ENCODE data around the gene ARHGAP30.
"Not testable (repeated sequence)": the region's sequence is repeated elsewhere in the genome, so short reads cannot be mapped to it uniquely, and the experiment has no call there.

Gene ARHGAP30

DNA sequence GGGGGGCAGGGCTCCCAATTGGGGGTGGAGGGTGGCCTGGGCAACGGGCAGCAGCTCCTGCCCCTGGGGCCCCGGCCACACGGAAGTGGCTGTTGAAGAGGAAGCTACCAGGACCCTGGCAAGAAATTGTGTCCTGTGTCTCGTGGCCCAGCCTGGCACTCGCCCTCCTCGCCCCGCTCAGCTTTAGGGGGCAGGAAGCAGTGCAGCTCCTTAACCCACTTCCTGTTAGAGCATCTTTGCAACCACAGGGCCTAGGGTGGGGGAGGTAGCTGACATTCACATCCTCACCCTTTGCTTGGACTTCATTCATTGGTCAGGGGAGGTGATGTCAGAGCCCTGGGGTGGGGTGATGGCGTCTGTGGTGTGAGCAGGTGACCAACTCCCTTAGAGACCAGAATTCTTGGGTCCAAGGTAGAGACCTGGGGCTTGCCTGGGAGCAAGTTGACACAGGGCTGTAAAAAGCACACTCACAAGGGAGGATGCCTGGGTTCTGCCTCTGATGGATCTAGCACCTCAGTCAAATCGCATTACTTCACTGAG is at the start of gene ARHGAP30:
ARHGAP30 (minus strand) TSS at position 161 of the 540 bp plus-strand sequence. CDS start 267 bp downstream, outside the sequence.
- DNase-seq (ENCODE audit: low read depth in 2 of 2) = no peak

DNA sequence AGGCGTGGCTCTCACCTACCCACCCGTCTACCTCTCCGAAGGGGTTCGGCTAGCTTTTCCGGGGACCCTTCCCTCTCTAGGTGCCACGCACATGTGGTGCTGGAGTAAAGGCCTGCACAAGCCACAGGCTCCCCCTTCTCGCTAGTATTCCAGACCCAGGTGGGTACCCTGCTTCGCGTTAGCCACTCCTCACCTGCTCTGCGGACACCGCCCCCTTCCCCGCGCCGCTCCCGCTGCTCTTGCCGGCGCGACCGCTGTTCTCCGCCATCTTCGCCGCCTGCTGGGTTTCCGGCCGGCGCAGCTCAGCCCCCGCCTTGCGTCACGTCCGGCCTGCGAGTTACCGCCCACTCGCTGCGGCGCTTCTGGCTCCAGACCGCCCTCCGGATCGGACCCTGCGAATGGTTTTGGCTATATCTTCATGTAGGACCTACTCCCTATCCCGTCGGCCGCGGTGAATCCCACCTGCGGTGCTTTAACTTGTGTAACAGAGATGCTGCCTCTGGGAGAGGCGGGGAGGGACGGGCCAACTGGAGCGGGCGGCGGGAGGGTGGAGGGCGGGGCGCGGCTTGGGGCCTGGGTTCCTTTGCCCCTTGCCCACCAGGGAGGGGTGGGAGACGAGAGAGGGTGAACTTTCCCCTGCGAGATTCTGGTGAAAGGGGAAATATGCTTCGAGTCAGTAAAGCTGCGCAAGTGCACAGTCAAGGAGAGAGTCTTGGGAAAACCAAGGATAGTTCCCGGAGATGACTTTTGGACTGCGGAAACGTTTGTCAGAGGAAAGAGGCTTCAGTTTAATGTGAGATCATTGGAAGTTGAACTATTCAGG is 48.3 kb upstream of the ARHGAP30 start, which contains the start of the genes NIT1 and PFDN2:
NIT1 (plus strand) TSS at position 347 of the 823 bp plus-strand sequence; CDS start at position 419, 72 bp downstream.
PFDN2 (minus strand) TSS at position 279 of the 823 bp plus-strand sequence; CDS start at position 268, 11 bp downstream.
- peak in 1 of 2 experiments; percentile 44 for DNase-seq (ENCODE audit: low read depth in 2 of 2)

DNA sequence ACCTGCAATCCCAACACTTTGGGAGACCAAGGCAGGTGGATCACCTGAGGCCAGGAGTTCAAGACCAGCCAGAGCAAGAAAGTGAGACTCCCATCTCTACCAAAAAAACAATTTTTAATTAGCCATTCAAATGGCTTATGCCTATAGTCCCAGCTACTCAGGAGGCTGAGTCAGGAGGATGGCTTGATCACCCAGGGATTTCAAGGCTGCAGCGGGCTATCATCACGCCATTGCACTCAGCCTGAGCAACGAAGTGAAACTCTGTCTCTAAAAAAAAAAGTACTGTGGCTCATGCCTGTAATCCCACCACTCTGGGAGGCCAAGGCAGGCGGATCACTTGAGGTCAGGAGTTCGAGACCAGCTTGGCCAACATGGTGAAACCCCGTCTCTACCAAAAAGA is 46.3 kb upstream of the ARHGAP30 start:
- DNase-seq (ENCODE audit: low read depth in 2 of 2) = not testable (repeated sequence)

DNA sequence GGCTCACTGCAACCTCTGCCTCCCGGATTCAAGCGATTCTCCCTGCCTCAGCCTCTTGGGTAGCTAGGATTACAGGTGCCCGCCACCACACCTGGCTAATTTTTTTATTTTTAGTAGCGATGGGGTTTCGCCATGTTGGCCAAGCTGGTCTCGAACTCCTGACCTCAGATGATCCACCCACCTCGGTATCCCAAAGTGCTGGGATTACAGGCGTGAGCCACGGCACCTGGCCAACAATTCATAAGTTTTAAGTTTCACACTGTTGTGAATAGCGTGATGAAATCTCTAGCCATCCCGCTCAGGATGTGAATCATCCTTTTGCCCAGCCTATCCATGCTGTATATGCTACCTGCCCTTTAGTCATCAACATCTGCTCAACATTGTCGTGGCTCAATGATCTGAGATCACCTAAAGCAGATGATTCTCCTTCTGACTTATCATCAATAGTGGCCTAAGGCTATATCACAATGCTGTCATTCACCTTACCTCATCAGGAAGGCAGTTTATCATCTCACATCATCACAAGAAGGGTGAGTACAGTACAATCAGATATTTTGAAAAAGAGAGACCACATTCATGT is 45.5 kb upstream of the ARHGAP30 start:
- DNase-seq (ENCODE audit: low read depth in 2 of 2) = peak; percentile 42 to 49

DNA sequence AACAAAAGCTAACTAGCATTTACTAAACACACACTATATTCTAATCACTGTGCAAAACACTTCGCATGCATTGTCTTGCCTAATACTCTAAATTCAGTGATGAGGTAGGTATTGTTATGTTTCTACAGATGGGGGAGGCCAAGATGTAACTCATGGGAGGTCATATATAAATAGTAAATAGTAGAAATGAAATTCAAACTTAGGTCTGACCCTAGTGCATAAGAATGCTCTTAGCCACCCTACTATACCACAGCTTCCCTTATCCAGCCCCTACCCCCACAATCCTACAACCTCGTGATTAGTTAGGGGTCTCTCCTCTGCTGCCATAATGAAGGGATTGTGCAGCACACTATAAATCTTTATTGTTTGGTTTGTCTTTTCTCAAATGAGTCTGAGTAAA is 44.9 kb upstream of the ARHGAP30 start:
- no peak for DNase-seq (ENCODE audit: low read depth in 2 of 2)

- no peak for DNase-seq (ENCODE audit: low read depth in 2 of 2)
Measured at GRCh38 chr1:161113915-161114314, 44.2 kb upstream of the ARHGAP30 start.

- DNase-seq (ENCODE audit: low read depth in 2 of 2) = no peak
Measured at GRCh38 chr1:161111527-161111926, 41.8 kb upstream of the ARHGAP30 start.

- DNase-seq (ENCODE audit: low read depth in 2 of 2) = no peak
Measured at GRCh38 chr1:161111117-161111516, 41.4 kb upstream of the ARHGAP30 start.

- no peak for DNase-seq (ENCODE audit: low read depth in 2 of 2)
Measured at GRCh38 chr1:161106431-161106830, 36.7 kb upstream of the ARHGAP30 start.

GRCh38 chr1:161100556-161100955 is 30.9 kb upstream of the ARHGAP30 start:
- no peak for DNase-seq (ENCODE audit: low read depth in 2 of 2)

DNA sequence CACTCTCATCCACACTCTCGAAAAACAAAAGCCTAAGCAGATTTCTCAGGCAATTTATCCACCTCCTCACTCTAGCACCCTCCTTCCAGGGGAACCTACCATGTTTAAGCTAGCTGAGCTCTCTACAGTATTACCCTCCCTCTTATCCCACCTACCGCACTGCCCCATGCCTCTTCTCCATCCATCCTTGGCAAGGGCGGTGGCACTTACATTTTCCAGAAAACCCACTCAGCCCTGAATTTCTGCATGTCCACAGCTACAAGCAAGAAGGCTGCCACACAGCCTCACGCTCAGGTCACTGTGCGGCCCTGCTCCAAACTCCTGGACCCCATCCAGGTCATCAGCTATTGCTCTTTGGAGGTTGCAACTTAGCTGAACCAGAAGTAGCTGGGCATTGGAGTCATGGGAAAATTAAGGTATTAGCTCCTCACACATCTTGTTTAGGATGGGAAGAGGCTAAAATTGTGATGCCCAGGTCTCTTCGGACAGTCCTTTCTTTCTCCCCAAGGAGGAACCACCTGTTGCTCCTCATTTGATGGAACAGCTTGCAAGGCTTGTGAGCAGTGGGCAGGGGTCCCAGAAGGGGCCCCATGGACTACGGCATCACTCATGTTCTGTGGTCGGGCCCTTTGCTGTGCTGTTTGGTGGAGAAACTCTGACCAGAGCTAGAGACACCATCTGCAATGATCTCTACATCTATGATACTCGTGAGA is 29.6 kb upstream of the ARHGAP30 start:
- no peak for DNase-seq (ENCODE audit: low read depth in 2 of 2)

DNA sequence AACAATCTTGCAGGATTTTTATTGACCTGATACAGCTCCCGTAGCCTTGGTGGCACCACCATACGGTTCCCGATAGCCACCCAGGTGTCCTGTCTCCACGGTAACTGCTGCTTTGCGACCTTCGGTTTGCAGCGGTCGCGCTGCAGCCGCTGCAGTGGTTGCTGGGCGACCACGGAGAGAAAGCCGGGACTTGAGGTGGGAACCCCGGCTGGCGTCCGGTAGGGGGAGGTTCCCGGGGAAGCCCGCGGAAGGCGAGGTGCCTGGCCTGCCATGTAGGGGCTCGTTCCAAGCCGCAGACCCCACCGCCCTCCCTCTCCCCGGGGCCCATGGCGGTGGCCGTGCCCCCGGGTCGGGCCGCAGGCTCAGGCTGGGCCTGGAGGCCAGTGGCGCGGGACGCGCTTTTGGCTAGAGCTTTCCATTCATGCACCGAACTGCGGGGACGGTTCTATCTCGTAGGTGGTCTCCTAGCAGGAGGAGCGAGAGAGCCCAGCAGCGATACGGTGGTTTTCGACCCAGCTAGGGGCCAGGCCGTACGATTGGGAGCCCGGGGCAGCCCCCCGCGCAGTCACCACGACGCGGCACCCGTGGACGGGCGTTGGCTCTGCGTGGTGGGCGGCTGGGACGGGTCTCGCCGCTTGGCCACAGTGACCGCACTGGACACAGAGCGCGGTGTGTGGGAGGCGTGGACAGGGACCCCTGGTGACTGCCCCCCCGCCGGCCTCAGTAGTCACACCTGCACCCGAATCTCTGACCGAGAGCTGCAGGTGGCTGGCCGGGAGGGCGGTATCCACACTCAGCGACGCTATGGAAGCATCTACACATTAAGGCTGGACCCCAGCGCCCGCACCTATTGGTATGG is 28.7 kb upstream of the ARHGAP30 start, which contains the start of gene KLHDC9:
KLHDC9 (plus strand) TSS at position 152 of the 859 bp plus-strand sequence; CDS start at position 327, 175 bp downstream.
- DNase-seq (ENCODE audit: low read depth in 2 of 2) = no peak

- no peak for DNase-seq (ENCODE audit: low read depth in 2 of 2)
Measured at GRCh38 chr1:161096530-161096929, 26.8 kb upstream of the ARHGAP30 start.

- no peak for DNase-seq (ENCODE audit: low read depth in 2 of 2)
Measured at GRCh38 chr1:161096015-161096414, 26.3 kb upstream of the ARHGAP30 start.

GRCh38 chr1:161095230-161095629 is 25.5 kb upstream of the ARHGAP30 start:
- DNase-seq (ENCODE audit: low read depth in 2 of 2) = no peak

- DNase-seq (ENCODE audit: low read depth in 2 of 2) = no peak
Measured at GRCh38 chr1:161094481-161094880, 24.8 kb upstream of the ARHGAP30 start.

GRCh38 chr1:161092621-161093028 is 22.9 kb upstream of the ARHGAP30 start:
- DNase-seq (ENCODE audit: low read depth in 2 of 2) = no peak

DNA sequence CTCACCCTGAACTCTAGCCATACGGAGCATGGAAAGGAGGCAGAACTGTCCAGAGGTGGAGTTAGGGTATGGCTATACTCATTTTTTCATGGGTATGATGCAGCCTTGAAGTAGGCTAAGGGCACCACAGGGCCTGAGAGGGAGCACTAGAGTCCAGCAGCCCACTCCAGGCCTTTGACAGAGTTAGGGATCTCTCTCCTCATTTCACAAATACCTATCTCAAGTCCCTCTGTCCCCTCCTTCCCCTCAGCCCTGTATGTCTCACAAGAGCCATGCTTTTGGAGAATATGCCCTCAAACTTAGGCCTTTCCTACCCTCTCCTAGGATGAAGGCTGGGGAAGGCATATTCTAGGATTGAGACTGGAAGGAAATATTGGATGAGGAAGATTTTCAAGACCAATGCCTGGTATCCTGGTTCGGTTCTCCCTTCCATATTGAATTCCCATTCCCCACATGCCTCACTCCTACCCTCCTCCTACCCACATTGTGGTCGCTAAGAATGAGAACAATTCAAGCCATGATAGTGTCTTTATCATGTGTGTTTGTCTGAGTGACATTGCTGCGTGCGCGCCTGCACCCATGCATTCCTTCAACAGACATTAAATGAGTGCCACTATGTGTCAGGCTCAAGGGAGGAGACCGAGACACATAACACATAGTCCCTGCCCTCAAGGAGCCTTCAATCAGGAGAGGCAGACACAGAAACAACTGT is 22.3 kb upstream of the ARHGAP30 start:
- no peak for DNase-seq (ENCODE audit: low read depth in 2 of 2)

- no peak for DNase-seq (ENCODE audit: low read depth in 2 of 2)
Measured at GRCh38 chr1:161091093-161091492, 21.4 kb upstream of the ARHGAP30 start.

GRCh38 chr1:161090617-161091016 is 20.9 kb upstream of the ARHGAP30 start:
- no peak for DNase-seq (ENCODE audit: low read depth in 2 of 2)

Data from fibroblast of skin of left biceps (primary cell).